A549 (cell line): ENCODE measurements around the gene MRPS35. TPM values are rescaled to one million over a fixed set of nuclear protein-coding genes. Genes with fewer than 3 reads are reported as not detected.
"Not testable (repeated sequence)": the region's sequence is repeated elsewhere in the genome, so short reads cannot be mapped to it uniquely, and the experiment has no call there.

ENCODE experiments used
- ATAC-seq, 2 experiments: fragments of 200-7000 bp in 1 of 2; fragments of >200 bp in 1 of 2; cut with Nextera tagmentation in 1 of 2; cut with Tn5 transposase in 1 of 2; 3 replicates each; pipeline versions ENCODE4 v1.8.0 to v1.9.1; 2018 to 2020; ENCODE audit warnings: mild to moderate bottlenecking in 1 of 2, moderate library complexity in 1 of 2
- CTCF ChIA-PET: fragments of 300-600 bp; sonication (Branson Sonifier 250); formaldehyde crosslinking; extraction: SDS; loops from one replicate; lab custom pipeline; 2021; ENCODE audit warnings: antibody characterized with exemption, inconsistent platforms; lab: Yijun Ruan, JAX
- POLR2A ChIA-PET: fragments of 350-600 bp; formaldehyde crosslinking; extraction: SDS; loops from one replicate; lab custom pipeline; 2021; ENCODE audit warnings: antibody characterized with exemption, inconsistent platforms; lab: Yijun Ruan, JAX
- DNase-seq, 2 experiments: peaks; one replicate each; pipeline versions ENCODE4 v3.0.0 to v3.0.0-alpha.2; 2011 to 2016; ENCODE audit warnings: low read depth in 1 of 2, low spot score in 1 of 2
- FAIRE-seq: peaks from 2 replicates; lab custom pipeline; 2011; peaks lifted over from hg19 to GRCh38; lab: Jason Lieb, UNC
- H3K27ac ChIP-seq, 2 experiments: fragments of >200 bp; sonication (Bioruptor Twin); formaldehyde crosslinking; 3 replicates each; pipeline ENCODE4 v1.5.1; 2016 to 2017
- H3K4me1 ChIP-seq: fragments of >200 bp; sonication (Bioruptor Twin); formaldehyde crosslinking; 3 replicates; pipeline ENCODE4 v1.6.1; 2016
- H3K4me2 ChIP-seq: fragments of >200 bp; sonication (Bioruptor Twin); formaldehyde crosslinking; 3 replicates; pipeline ENCODE4 v1.6.1; 2016
- H3K4me3 ChIP-seq: fragments of >200 bp; sonication (Bioruptor Twin); formaldehyde crosslinking; 3 replicates; pipeline ENCODE4 v1.5.1; 2016
- H3K9me3 ChIP-seq: fragments of >200 bp; sonication (Bioruptor Twin); formaldehyde crosslinking; 3 replicates; pipeline ENCODE4 v1.6.1; 2016
- ATOH8 ChIP-seq: fragments of 250-450 bp; sonication (Bioruptor Pico); IDR thresholded peaks from 2 replicates; pipeline ENCODE4 v1.5.0; 2020; ENCODE audit warnings: low read depth, mild to moderate bottlenecking, moderate library complexity
- BHLHE40 ChIP-seq: IDR thresholded peaks from 2 replicates; pipeline ENCODE4 v1.6.1; 2012; ENCODE audit warnings: low read depth, low read length, inconsistent platforms
- CBX2 ChIP-seq: fragments of 200-600 bp; sonication (generic); IDR thresholded peaks from 2 replicates; pipeline ENCODE4 v1.6.1; 2016; ENCODE audit warnings: low read depth, mild to moderate bottlenecking, borderline replicate concordance
- CHD2 ChIP-seq: fragments of 150-350 bp; IDR thresholded peaks from 2 replicates; pipeline ENCODE4 v1.6.1; 2014; ENCODE audit warnings: low read length; ENCODE audit not compliant: partially characterized antibody
- CHD4 ChIP-seq: fragments of 200-600 bp; sonication (generic); IDR thresholded peaks from 2 replicates; pipeline ENCODE4 v1.6.1; 2016; ENCODE audit warnings: antibody characterized with exemption, mild to moderate bottlenecking, borderline replicate concordance
- CTCF ChIP-seq: fragments of >200 bp; sonication (Bioruptor Twin); formaldehyde crosslinking; IDR thresholded peaks from 3 replicates; pipeline ENCODE4 v1.5.1; 2016
- ESRRA ChIP-seq: fragments of 150-350 bp; IDR thresholded peaks from 2 replicates; pipeline ENCODE4 v1.6.1; 2014; ENCODE audit warnings: mild to moderate bottlenecking, low read length, borderline replicate concordance
- FOSL2 ChIP-seq, 2 experiments: fragments of 450-650 bp in 1 of 2; fragments of >200 bp in 1 of 2; sonication (Bioruptor Twin) in 1 of 2; formaldehyde crosslinking; IDR thresholded peaks; 2 replicates each; pipeline versions ENCODE4 v1.5.0 to v1.6.1; 2016 to 2020; ENCODE audit warnings: mild to moderate bottlenecking in 1 of 2, moderate library complexity in 1 of 2
- HDAC2 ChIP-seq: fragments of 200-600 bp; sonication (generic); IDR thresholded peaks from 2 replicates; pipeline ENCODE4 v1.6.1; 2016
- HES2 ChIP-seq: fragments of >200 bp; sonication (Bioruptor Twin); formaldehyde crosslinking; IDR thresholded peaks from 2 replicates; pipeline ENCODE4 v1.6.1; 2016
- HEYL ChIP-seq: fragments of 250-450 bp; sonication (Bioruptor Pico); IDR thresholded peaks from 2 replicates; pipeline ENCODE4 v1.8.0; 2021; ENCODE audit warnings: mild to moderate bottlenecking, moderate library complexity
- HOXA7 ChIP-seq: fragments of 250-450 bp; sonication (Bioruptor Pico); IDR thresholded peaks from 2 replicates; pipeline ENCODE4 v1.5.0; 2020; ENCODE audit warnings: mild to moderate bottlenecking, moderate library complexity
- HOXB13 ChIP-seq: fragments of 250-450 bp; sonication (Bioruptor Pico); IDR thresholded peaks from 2 replicates; pipeline ENCODE4 v1.5.0; 2020; ENCODE audit warnings: low read depth, mild to moderate bottlenecking, moderate library complexity
- HOXB5 ChIP-seq: fragments of 250-450 bp; sonication (Bioruptor Pico); IDR thresholded peaks from 2 replicates; pipeline ENCODE4 v1.5.0; 2020; ENCODE audit warnings: mild to moderate bottlenecking, moderate library complexity
- JUNB ChIP-seq: fragments of >200 bp; sonication (Bioruptor Twin); formaldehyde crosslinking; IDR thresholded peaks from 2 replicates; pipeline ENCODE4 v1.6.1; 2016
- KDM1A ChIP-seq: fragments of 200-600 bp; sonication (generic); IDR thresholded peaks from 2 replicates; pipeline ENCODE4 v1.6.1; 2016; ENCODE audit warnings: low read depth, mild to moderate bottlenecking
- KDM5A ChIP-seq: fragments of 200-600 bp; sonication (generic); IDR thresholded peaks from 2 replicates; pipeline ENCODE4 v1.6.1; 2016; ENCODE audit warnings: antibody characterized with exemption, mild to moderate bottlenecking
- MAFK ChIP-seq: fragments of 450-650 bp; IDR thresholded peaks from 2 replicates; pipeline ENCODE4 v1.6.1; 2014; ENCODE audit not compliant: partially characterized antibody
- NFE2L2 ChIP-seq: fragments of 150-350 bp; conservative IDR thresholded peaks from 2 replicates; pipeline ENCODE4 v1.6.1; 2014; ENCODE audit warnings: low read length
- NPAS2 ChIP-seq: fragments of 250-450 bp; sonication (Bioruptor Pico); IDR thresholded peaks from 2 replicates; pipeline ENCODE4 v1.8.0; 2022; ENCODE audit warnings: mild to moderate bottlenecking, moderate library complexity, borderline replicate concordance
- NR3C1 ChIP-seq: fragments of >200 bp; sonication (Bioruptor Twin); formaldehyde crosslinking; IDR thresholded peaks from 3 replicates; pipeline ENCODE4 v1.6.1; 2017
- PHF8 ChIP-seq: fragments of 200-600 bp; sonication (generic); IDR thresholded peaks from 2 replicates; pipeline ENCODE4 v1.6.1; 2016; ENCODE audit warnings: low read depth, mild to moderate bottlenecking, antibody characterized with exemption, moderate library complexity, borderline replicate concordance
- RAD21 ChIP-seq, 2 experiments: fragments of >200 bp in 1 of 2; sonication (Bioruptor Twin) in 1 of 2; formaldehyde crosslinking in 1 of 2; IDR thresholded peaks in 1 of 2; conservative IDR thresholded peaks in 1 of 2; 2 replicates in 1 of 2; 3 replicates in 1 of 2; pipeline ENCODE4 v1.6.1; 2012 to 2018; ENCODE audit warnings: inconsistent platforms in 1 of 2
- RCOR1 ChIP-seq: fragments of 150-350 bp; IDR thresholded peaks from 2 replicates; pipeline ENCODE4 v1.6.1; 2014; ENCODE audit warnings: antibody characterized with exemption, low read length, low read depth
- RFX5 ChIP-seq: fragments of 450-650 bp; IDR thresholded peaks from 2 replicates; pipeline ENCODE4 v1.7.1; 2014; ENCODE audit warnings: antibody characterized with exemption, mild to moderate bottlenecking, moderate library complexity
- RNF2 ChIP-seq: fragments of 200-600 bp; sonication (generic); IDR thresholded peaks from 2 replicates; pipeline ENCODE4 v1.6.1; 2016; ENCODE audit warnings: low read depth, mild to moderate bottlenecking, antibody characterized with exemption, moderate library complexity, borderline replicate concordance
- SMC3 ChIP-seq: fragments of >200 bp; sonication (Bioruptor Twin); formaldehyde crosslinking; IDR thresholded peaks from 3 replicates; pipeline ENCODE4 v1.6.1; 2018; ENCODE audit warnings: inconsistent platforms
- SREBF2 ChIP-seq: fragments of 450-650 bp; IDR thresholded peaks from 2 replicates; pipeline ENCODE4 v1.6.1; 2014; ENCODE audit warnings: mild to moderate bottlenecking, moderate library complexity
- ZFP36 ChIP-seq: fragments of 450-650 bp; IDR thresholded peaks from 2 replicates; pipeline ENCODE4 v1.6.1; 2014; ENCODE audit warnings: borderline replicate concordance; ENCODE audit not compliant: partially characterized antibody
- ZSCAN20 ChIP-seq: fragments of 250-450 bp; sonication (Bioruptor Pico); IDR thresholded peaks from 2 replicates; pipeline ENCODE4 v1.8.0; 2022; ENCODE audit warnings: mild to moderate bottlenecking, moderate library complexity
- WGBS: methylation state at CpG from one replicate; pipeline ENCODE4 v1.1.6; 2017; ENCODE audit errors: missing lambda C conversion rate; 5-methylcytosine and 5-hydroxymethylcytosine counted together
- polyA plus RNA-seq, 4 experiments: library from polyadenylated mRNA; depleted of rRNA in 3 of 4; stranded (reverse); fragments of >200 nt; fragmentation: RNase III in 1 of 4; extraction: RNeasy Plus Mini Kit Qiagen cat#74134 plus additional on column Dnase treatment in 1 of 4; gene quantifications; 2 replicates in 3 of 4; 3 replicates in 1 of 4; pipeline ENCODE4 v1.2.3, GENCODE V29; 2011 to 2017

The MRPS35 gene
- polyA plus RNA-seq, 2 of the 4 experiments (the other 2 are of a cell fraction), result 104 to 186 TPM

GRCh38 chr12:27745734-27746133 is 35.1 kb downstream of the MRPS35 start:
- H3K9me3 ChIP-seq, DNase-seq, H3K27ac ChIP-seq, POLR2A ChIA-PET, ATAC-seq, H3K4me3 ChIP-seq, FAIRE-seq, H3K4me2 ChIP-seq: not testable (repeated sequence)
- WGBS, result 100% methylated on average over 1 of the region's 1 CpG
- peaks cover 46% of the 10 kb centered on the region for H3K4me1 ChIP-seq
- CTCF ChIA-PET, result interaction anchor here (0.6 to 3.3 kb wide), 4 partner anchors 11 to 737 kb away, joined by 3 to 19 read pairs (median 6); no protein-coding TSS in a partner anchor

GRCh38 chr12:27747111-27747820 is 36.6 kb downstream of the MRPS35 start:
- Histone ChIP-seq H3K4me2 (peak overlapping the region; percentile 79), H3K27ac (peak overlapping the region; percentile 81 to 82), H3K4me1 (peaks cover 56% of the 10 kb centered on the region), H3K4me3 (no peak overlapping the region), H3K9me3 (no peaks in the 10 kb centered on the region)
- peak; percentile 31 to 53 for DNase-seq
- ChIA-PET CTCF (interaction anchor here (2.0 to 3.3 kb wide), 3 partner anchors 13 to 73 kb away, joined by 6 to 19 read pairs (median 6); no protein-coding TSS in a partner anchor), POLR2A (no interaction called here)
- FAIRE-seq, result no peak
- 62% methylated on average over 3 of the region's 3 CpGs for WGBS
- ATAC-seq, result peak; percentile 76 to 90
- no peak for TF ChIP-seq CBX2
- no peak for TF ChIP-seq FOSL2 (IDR thresholded peaks at IDR 0.05)
- 0 out of 2 replicates have a peak, but pooled peaks have one; percentile 31 for TF ChIP-seq FOSL2 (CRISPR knock-in tag; IDR thresholded peaks at IDR 0.05)

- FAIRE-seq (no peak), ATAC-seq (peak in 1 of 2 experiments; percentile 36; a peak in 3 of 6 replicates), DNase-seq (peak in 1 of 2 experiments; percentile 70)
- CTCF ChIA-PET, result interaction anchor here (0.6 to 0.7 kb wide), 2 partner anchors 19 to 293 kb away, joined by 3 read pairs; no protein-coding TSS in a partner anchor
- Histone ChIP-seq H3K27ac (peak overlapping the region; percentile 80 to 81), H3K9me3 (no peaks in the 10 kb centered on the region), H3K4me3 (no peak overlapping the region), H3K4me2 (peak overlapping the region; percentile 62), H3K4me1 (peaks cover 61% of the 10 kb centered on the region)
- POLR2A ChIA-PET, result interaction anchor here (1.1 kb wide), 1 partner anchor 28 kb away, joined by 3 read pairs; no protein-coding TSS in a partner anchor
- 56% methylated on average over 15 of the region's 15 CpGs for WGBS
- TF ChIP-seq BHLHE40 (no peak), ZFP36 (no peak), HOXA7 (CRISPR knock-in tag) (no peak), CTCF (no peak), CHD2 (no peak), CHD4 (no peak), KDM1A (no peak), MAFK (peak; percentile 90), HES2 (no peak), HOXB13 (CRISPR knock-in tag) (no peak), ZSCAN20 (CRISPR knock-in tag) (no peak), FOSL2 (IDR thresholded peaks at IDR 0.05) (no peak), FOSL2 (CRISPR knock-in tag; IDR thresholded peaks at IDR 0.05) (peak; percentile 50; the same call in 1 of the 2 replicates), SREBF2 (no peak), KDM5A (no peak), NFE2L2 (peak; percentile 85), NPAS2 (CRISPR knock-in tag) (no peak), RCOR1 (no peak), ESRRA (no peak), HDAC2 (no peak), RNF2 (no peak), HOXB5 (CRISPR knock-in tag) (no peak), RFX5 (no peak), SMC3 (no peak), JUNB (0 out of 2 replicates have a peak, but pooled peaks have one; percentile 15), PHF8 (no peak), RAD21 (conservative IDR thresholded peaks at IDR 0.05 in 1 of 2, IDR thresholded peaks at IDR 0.05 in 1 of 2) (no peak), HEYL (CRISPR knock-in tag) (no peak), ATOH8 (CRISPR knock-in tag) (no peak), NR3C1 (no peak)
Observed at GRCh38 chr12:27751386-27752047, 40.9 kb downstream of the MRPS35 start.
